SK-N-SH (cell line): Measurements from ENCODE around the gene NMNAT2.

ENCODE experiments used
- CTCF ChIP-seq: fragments of 200-600 bp; sonication (generic); IDR thresholded peaks from 2 replicates; pipeline ENCODE4 v1.6.1; 2017; ENCODE audit warnings: antibody characterized with exemption, mild to moderate bottlenecking, moderate library complexity
- ELF1 ChIP-seq: IDR thresholded peaks from 2 replicates; pipeline ENCODE4 v1.4.0; 2012
- FOXM1 ChIP-seq: IDR thresholded peaks from 2 replicates; pipeline ENCODE4 v1.4.0; 2012; ENCODE audit warnings: low read depth, mild to moderate bottlenecking
- RAD21 ChIP-seq: IDR thresholded peaks from 2 replicates; pipeline ENCODE4 v1.6.1; 2012; ENCODE audit warnings: mild to moderate bottlenecking, low read length
- RXRA ChIP-seq: IDR thresholded peaks from 2 replicates; pipeline ENCODE4 v1.4.0; 2012; ENCODE audit warnings: low read depth, mild to moderate bottlenecking, borderline replicate concordance
- TAF1 ChIP-seq: IDR thresholded peaks from 2 replicates; pipeline ENCODE4 v1.6.1; 2012; ENCODE audit warnings: low read depth, mild to moderate bottlenecking, low read length, moderate library complexity, borderline replicate concordance
- USF1 ChIP-seq: IDR thresholded peaks from 2 replicates; pipeline ENCODE4 v1.4.0; 2012; ENCODE audit warnings: low read depth, borderline replicate concordance
- YY1 ChIP-seq: IDR thresholded peaks from 2 replicates; pipeline ENCODE4 v1.4.0; 2012; ENCODE audit warnings: low read depth, mild to moderate bottlenecking

GRCh38 chr1:183356534-183357182, 61.5 kb downstream of the NMNAT2 start:
- no peak for TF ChIP-seq CTCF
- no peak for TF ChIP-seq TAF1
- TF ChIP-seq ELF1 = no peak
- TF ChIP-seq USF1 = no peak
- no peak for TF ChIP-seq FOXM1
- no peak for TF ChIP-seq RAD21
- TF ChIP-seq YY1 = no peak
- TF ChIP-seq RXRA = no peak
